Measurements from ENCODE around the gene TOPAZ1.

Gene TOPAZ1

GRCh38 chr3:44265815-44266214 is 24.1 kb downstream of the TOPAZ1 start:
- Histone ChIP-seq H4K20me1 (ENCODE audit: insufficient read depth) (no peaks in the 10 kb centered on the region), H3K9ac (no peak overlapping the region), H3K4me3 (IDR thresholded peaks at IDR 0.05; ENCODE audit: insufficient read depth, low read depth, low read length) (no peak overlapping the region), H3K4me2 (no peak overlapping the region), H3K79me2 (ENCODE audit: insufficient read depth, low read depth) (no peaks in the 10 kb centered on the region), H3K36me3 (ENCODE audit: insufficient read depth) (no peaks in the 10 kb centered on the region), H3K4me1 (ENCODE audit: low read depth, poor library complexity, severe bottlenecking) (no peaks in the 10 kb centered on the region), H3K27me3 (ENCODE audit: insufficient read depth, low read depth) (no peaks in the 10 kb centered on the region), H3K27ac (no peak overlapping the region), H2AFZ (ENCODE audit: low read depth) (no peak overlapping the region)
- no peak for TF ChIP-seq CTCF (conservative IDR thresholded peaks at IDR 0.05; ENCODE audit: low read depth, low read length)

DNA sequence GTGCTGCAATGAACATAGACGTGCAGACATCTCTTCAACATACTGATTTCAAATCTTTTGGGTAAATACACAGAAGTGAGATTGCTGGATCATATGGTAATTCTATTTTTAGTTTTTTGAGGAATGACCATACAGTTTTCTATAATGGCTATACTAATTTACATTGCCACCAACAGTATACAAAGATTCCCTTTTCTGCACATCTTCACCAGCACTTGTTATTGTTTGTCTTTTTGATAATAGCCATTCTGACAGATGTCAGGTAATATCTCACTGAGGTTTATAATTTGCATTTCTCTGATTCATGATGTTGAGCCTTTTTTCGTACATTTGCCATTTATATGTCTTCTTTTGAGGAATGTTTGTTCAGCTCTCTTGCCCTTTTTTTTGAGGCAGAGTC is 30.5 kb downstream of the TOPAZ1 start:
- Histone ChIP-seq H4K20me1 (ENCODE audit: insufficient read depth) (no peaks in the 10 kb centered on the region), H3K4me3 (IDR thresholded peaks at IDR 0.05; ENCODE audit: insufficient read depth, low read depth, low read length) (no peak overlapping the region), H3K9ac (no peak overlapping the region), H3K79me2 (ENCODE audit: insufficient read depth, low read depth) (no peaks in the 10 kb centered on the region), H3K4me2 (no peak overlapping the region), H3K27ac (no peak overlapping the region), H3K36me3 (ENCODE audit: insufficient read depth) (no peaks in the 10 kb centered on the region), H3K4me1 (ENCODE audit: low read depth, poor library complexity, severe bottlenecking) (no peaks in the 10 kb centered on the region), H3K27me3 (ENCODE audit: insufficient read depth, low read depth) (no peaks in the 10 kb centered on the region), H2AFZ (ENCODE audit: low read depth) (no peak overlapping the region)
- TF ChIP-seq CTCF (conservative IDR thresholded peaks at IDR 0.05; ENCODE audit: low read depth, low read length): no peak

- no peaks in the 10 kb centered on the region for H3K79me2 ChIP-seq (ENCODE audit: insufficient read depth, low read depth)
- H3K27ac ChIP-seq: no peak overlapping the region
- H3K36me3 ChIP-seq (ENCODE audit: insufficient read depth): no peaks in the 10 kb centered on the region
Measured at GRCh38 chr3:44277925-44278324, 36.2 kb downstream of the TOPAZ1 start.

DNA sequence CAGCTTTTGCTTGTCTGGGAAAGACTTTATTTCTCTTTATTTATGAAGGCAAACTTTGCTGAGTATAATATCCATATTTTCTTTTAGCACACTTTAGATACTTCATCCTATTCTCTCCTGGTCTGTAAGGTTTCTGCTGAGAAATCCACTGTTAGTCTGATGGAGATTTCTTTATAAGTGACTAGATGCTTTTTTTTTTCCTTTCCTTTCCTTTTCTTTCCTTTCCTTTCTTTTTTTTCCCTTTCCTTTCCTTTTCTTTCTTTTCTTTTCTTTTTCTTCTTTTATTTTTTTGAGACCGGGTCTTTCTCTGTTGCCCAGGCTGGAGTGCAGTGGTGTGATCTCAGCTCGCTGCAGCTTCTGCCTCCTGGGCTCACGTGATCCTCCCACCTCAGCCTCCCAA is 38.4 kb downstream of the TOPAZ1 start:
- no peak overlapping the region for H3K27ac ChIP-seq
- H2AFZ ChIP-seq (ENCODE audit: low read depth): no peak overlapping the region
- no peak overlapping the region for H3K4me3 ChIP-seq (IDR thresholded peaks at IDR 0.05; ENCODE audit: insufficient read depth, low read depth, low read length)
- no peaks in the 10 kb centered on the region for H3K4me1 ChIP-seq (ENCODE audit: low read depth, poor library complexity, severe bottlenecking)
- H4K20me1 ChIP-seq (ENCODE audit: insufficient read depth): no peaks in the 10 kb centered on the region
- no peaks in the 10 kb centered on the region for H3K79me2 ChIP-seq (ENCODE audit: insufficient read depth, low read depth)
- no peaks in the 10 kb centered on the region for H3K36me3 ChIP-seq (ENCODE audit: insufficient read depth)
- H3K4me2 ChIP-seq: no peak overlapping the region
- H3K9ac ChIP-seq: no peak overlapping the region
- H3K27me3 ChIP-seq (ENCODE audit: insufficient read depth, low read depth): no peaks in the 10 kb centered on the region
- TF ChIP-seq CTCF (conservative IDR thresholded peaks at IDR 0.05; ENCODE audit: low read depth, low read length): no peak

More at GRCh38 chr3:44277925-44278324, 36.2 kb downstream of the TOPAZ1 start:
- H2AFZ ChIP-seq (ENCODE audit: low read depth): no peak overlapping the region
- no peaks in the 10 kb centered on the region for H4K20me1 ChIP-seq (ENCODE audit: insufficient read depth)
- H3K4me3 ChIP-seq (IDR thresholded peaks at IDR 0.05; ENCODE audit: insufficient read depth, low read depth, low read length): no peak overlapping the region
- no peaks in the 10 kb centered on the region for H3K27me3 ChIP-seq (ENCODE audit: insufficient read depth, low read depth)
- H3K9ac ChIP-seq: no peak overlapping the region
- no peak for TF ChIP-seq CTCF (conservative IDR thresholded peaks at IDR 0.05; ENCODE audit: low read depth, low read length)
- no peak overlapping the region for H3K4me2 ChIP-seq
- no peaks in the 10 kb centered on the region for H3K4me1 ChIP-seq (ENCODE audit: low read depth, poor library complexity, severe bottlenecking)
